Lung (tissue), 16 donors: ENCODE data around the gene SIRT6. TPM values are rescaled to one million over a fixed set of nuclear protein-coding genes. Genes with fewer than 3 reads are reported as not detected.
"Not testable (repeated sequence)": the region's sequence is repeated elsewhere in the genome, so short reads cannot be mapped to it uniquely, and the experiment has no call there.

Experiments used
- ATAC-seq: fragments of 200-7000 bp; cut with Tn5 transposase; one replicate; pipeline ENCODE4 v1.9.1; 2020; ENCODE audit warnings: moderate number of reproducible peaks; ENCODE audit not compliant: insufficient read depth, low FRiP score
- DNase-seq, 3 donors: peaks; one replicate each; pipeline ENCODE4 v3.0.0-alpha.2; 2013 to 2017
- H3K27ac ChIP-seq, 2 donors: one replicate each; pipeline ENCODE4 v1.5.1; 2013; ENCODE audit warnings: mild to moderate bottlenecking in 2 of 2, moderate library complexity in 2 of 2, control low read depth in 1 of 2, inconsistent platforms in 1 of 2, low read depth in 1 of 2, low read length in 1 of 2
- H3K27me3 ChIP-seq, 3 donors: one replicate each; pipeline ENCODE4 v1.5.1; 2013; ENCODE audit warnings: low read length in 2 of 3; ENCODE audit not compliant: control insufficient read depth in 3 of 3, insufficient read depth in 3 of 3
- H3K36me3 ChIP-seq, 4 donors: one replicate each; pipeline ENCODE4 v1.5.1; 2013; ENCODE audit warnings: low read length in 4 of 4, mild to moderate bottlenecking in 1 of 4, moderate library complexity in 1 of 4; ENCODE audit not compliant: control insufficient read depth in 4 of 4, insufficient read depth in 4 of 4
- H3K4me1 ChIP-seq, 5 donors: one replicate each; pipeline ENCODE4 v1.5.1; 2013; ENCODE audit warnings: low read length in 5 of 5, mild to moderate bottlenecking in 2 of 5, moderate library complexity in 1 of 5; ENCODE audit not compliant: control insufficient read depth in 5 of 5, insufficient read depth in 5 of 5
- H3K4me3 ChIP-seq: one replicate; pipeline ENCODE4 v1.5.1; 2013; ENCODE audit warnings: mild to moderate bottlenecking, control low read depth, moderate library complexity
- H3K9ac ChIP-seq, 2 donors: one replicate each; pipeline ENCODE4 v1.5.1; 2013; ENCODE audit warnings: low read length in 2 of 2, control low read depth in 1 of 2; ENCODE audit not compliant: insufficient read depth in 1 of 2
- H3K9me3 ChIP-seq, 4 donors: one replicate each; pipeline ENCODE4 v1.5.1; 2013; ENCODE audit warnings: low read length in 3 of 4, mild to moderate bottlenecking in 1 of 4, moderate library complexity in 1 of 4; ENCODE audit not compliant: control insufficient read depth in 4 of 4, insufficient read depth in 3 of 4
- WGBS, 2 donors: extraction: QIAGEN DNeasy Blood & Tissue Kit; methylation state at CpG; one replicate each; pipeline ENCODE4 v1.1.7; 2013; 5-methylcytosine and 5-hydroxymethylcytosine counted together
- long read RNA-seq, 5 donors: transcript quantifications; one replicate each; lab custom pipeline, GENCODE V29; 2026
- polyA plus RNA-seq, 2 donors: library from polyadenylated mRNA; stranded (reverse); fragments of 200-250 nt; gene quantifications; one replicate each; pipeline ENCODE4 v1.2.1, GENCODE V29; 2013
- total RNA-seq, 2 donors: library from RNA; depleted of rRNA in 1 of 2; stranded (reverse); fragments of >200 nt in 1 of 2; gene quantifications; one replicate each; pipeline ENCODE4 v1.2.1, GENCODE V29; 2014 to 2021
- TF ChIP-seq, protein P1 (sequence below): IDR thresholded peaks from 2 replicates; pipeline ENCODE4 v1.5.1; 2012; ENCODE audit warnings: mild to moderate bottlenecking; ENCODE audit errors: control extremely low read depth, extremely low read depth
- donor health status: control.
- donor health status: control.
- donor health status: Bipolar disorder and iron deficiency.
- donor health status: healthy.
- donor health status: DM: yes; HTN: yes; CAD: no.

SIRT6 gene
- total RNA-seq (10 to 100 TPM; 10.2 to 29.3 TPM), polyA plus RNA-seq (10 to 100 TPM; 29.1 to 36.5 TPM)
- long read RNA-seq, donor 1, partial matches to known transcripts: 15 of 29 reads
- long read RNA-seq, donor 1, other reads (novel, unspliced or antisense): 10 of 29 reads
- long read RNA-seq, donor 2, partial matches to known transcripts: 0 of 3 reads
- long read RNA-seq, donor 2, other reads (novel, unspliced or antisense): 0 of 3 reads
- long read RNA-seq, donor 3, partial matches to known transcripts: 0 of 2 reads
- long read RNA-seq, donor 3, other reads (novel, unspliced or antisense): 0 of 2 reads
- long read RNA-seq, donor 4, partial matches to known transcripts: 0 of 3 reads
- long read RNA-seq, donor 4, other reads (novel, unspliced or antisense): 0 of 3 reads
- long read RNA-seq, donor 5, transcript SIRT6-202 (8 exons, 1,641 nt): major isoform, 5 of 11 reads
- long read RNA-seq, donor 5, partial matches to known transcripts: 0 of 11 reads
- long read RNA-seq, donor 5, other reads (novel, unspliced or antisense): 0 of 11 reads

DNA sequence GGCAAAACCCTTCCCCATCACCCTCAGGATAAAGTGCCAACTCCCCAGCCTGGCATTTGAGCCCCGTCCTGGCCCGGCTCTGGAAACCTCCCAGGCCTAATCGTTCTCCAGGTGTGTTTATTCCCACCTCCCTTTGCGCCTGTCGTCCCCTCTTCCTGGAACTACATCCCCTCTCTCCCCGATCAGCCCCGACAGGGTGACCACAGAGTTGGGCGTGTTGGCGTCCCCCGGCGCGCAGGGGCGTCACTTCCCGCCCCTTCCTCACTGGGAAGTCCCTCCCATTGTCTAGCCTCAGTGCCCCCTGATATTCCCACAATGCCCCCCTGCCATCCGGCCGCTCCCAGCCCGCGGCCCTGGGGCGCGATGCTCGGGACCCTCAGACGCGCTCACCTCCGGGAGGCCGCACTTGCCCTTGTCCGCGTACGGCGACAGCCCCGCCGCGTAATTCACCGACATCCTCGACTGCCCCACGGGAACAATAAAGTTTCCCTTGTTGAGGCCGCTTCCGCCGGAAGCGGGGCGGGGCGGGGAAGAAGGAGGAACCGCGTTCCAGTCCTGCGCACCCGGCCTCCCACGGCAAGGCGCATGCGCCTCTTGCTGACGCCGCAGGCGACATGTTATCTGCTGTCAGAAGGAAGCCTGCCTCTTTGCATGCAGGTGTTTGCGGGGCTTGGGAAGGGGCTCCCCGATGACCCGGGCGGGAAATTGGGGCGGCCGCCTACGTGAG is at the start of gene SIRT6, which contains the start of gene ANKRD24:
TSS of gene SIRT6 (minus strand) at position 480 of the 727 bp plus-strand sequence. CDS start at position 456, 24 bp downstream.
TSS of gene ANKRD24 (plus strand) at position 606 of the 727 bp plus-strand sequence. CDS start 3,737 bp downstream, outside the sequence.
- H3K4me1 ChIP-seq: peaks cover 0 to 13% (median 3%) of the 10 kb centered on the region in 5 donors
- peak; percentile 89 for ATAC-seq
- peak within 1 kb of the TSS; percentile 88 for H3K4me3 ChIP-seq
- WGBS, 2 donors: 0% methylated on average over 58 of the region's 58 CpGs
- peak; percentile 95 to 98 (median 95) for DNase-seq
- TF ChIP-seq, protein P1, sequence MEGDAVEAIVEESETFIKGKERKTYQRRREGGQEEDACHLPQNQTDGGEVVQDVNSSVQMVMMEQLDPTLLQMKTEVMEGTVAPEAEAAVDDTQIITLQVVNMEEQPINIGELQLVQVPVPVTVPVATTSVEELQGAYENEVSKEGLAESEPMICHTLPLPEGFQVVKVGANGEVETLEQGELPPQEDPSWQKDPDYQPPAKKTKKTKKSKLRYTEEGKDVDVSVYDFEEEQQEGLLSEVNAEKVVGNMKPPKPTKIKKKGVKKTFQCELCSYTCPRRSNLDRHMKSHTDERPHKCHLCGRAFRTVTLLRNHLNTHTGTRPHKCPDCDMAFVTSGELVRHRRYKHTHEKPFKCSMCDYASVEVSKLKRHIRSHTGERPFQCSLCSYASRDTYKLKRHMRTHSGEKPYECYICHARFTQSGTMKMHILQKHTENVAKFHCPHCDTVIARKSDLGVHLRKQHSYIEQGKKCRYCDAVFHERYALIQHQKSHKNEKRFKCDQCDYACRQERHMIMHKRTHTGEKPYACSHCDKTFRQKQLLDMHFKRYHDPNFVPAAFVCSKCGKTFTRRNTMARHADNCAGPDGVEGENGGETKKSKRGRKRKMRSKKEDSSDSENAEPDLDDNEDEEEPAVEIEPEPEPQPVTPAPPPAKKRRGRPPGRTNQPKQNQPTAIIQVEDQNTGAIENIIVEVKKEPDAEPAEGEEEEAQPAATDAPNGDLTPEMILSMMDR: no peak
- peaks cover 0 to 8% (median 0%) of the 10 kb centered on the region in 3 donors for H3K27me3 ChIP-seq
- H3K27ac ChIP-seq: peak within 1 kb of the TSS; percentile 80 to 90
- H3K36me3 ChIP-seq: peaks cover 0 to 12% (median 4%) of the 10 kb centered on the region in 4 donors
- no peaks in the 10 kb centered on the region for H3K9me3 ChIP-seq
- H3K9ac ChIP-seq: peak within 1 kb of the TSS; percentile 88 to 94

DNA sequence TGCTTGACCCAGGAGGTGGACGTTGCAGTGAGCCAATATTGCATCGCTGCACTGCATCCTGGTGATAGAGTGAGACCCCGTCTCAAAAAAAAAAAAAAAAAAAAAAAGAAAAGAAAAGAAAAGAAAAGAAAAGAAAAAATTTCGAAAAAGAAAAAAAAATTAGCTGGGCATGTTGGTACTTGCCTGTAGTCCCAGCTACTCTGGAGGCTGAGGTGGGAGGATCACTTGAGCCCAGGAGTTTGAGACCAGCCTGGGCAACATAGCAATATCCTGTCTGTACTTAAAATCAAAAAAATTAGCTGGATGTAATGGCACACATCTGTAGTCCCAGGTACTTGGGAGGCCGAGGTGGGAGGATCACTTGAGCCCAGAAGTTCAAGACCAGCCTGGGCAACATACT is 49.8 kb upstream of the SIRT6 start:
- not testable (repeated sequence) for H3K36me3 ChIP-seq, H3K4me3 ChIP-seq, ATAC-seq, DNase-seq, H3K4me1 ChIP-seq, H3K9ac ChIP-seq, H3K9me3 ChIP-seq, H3K27ac ChIP-seq
- H3K27me3 ChIP-seq: peaks cover 0 to 18% (median 17%) of the 10 kb centered on the region in 3 donors
- 85 to 86% methylated on average over 5 of the region's 5 CpGs for WGBS, 2 donors

DNA sequence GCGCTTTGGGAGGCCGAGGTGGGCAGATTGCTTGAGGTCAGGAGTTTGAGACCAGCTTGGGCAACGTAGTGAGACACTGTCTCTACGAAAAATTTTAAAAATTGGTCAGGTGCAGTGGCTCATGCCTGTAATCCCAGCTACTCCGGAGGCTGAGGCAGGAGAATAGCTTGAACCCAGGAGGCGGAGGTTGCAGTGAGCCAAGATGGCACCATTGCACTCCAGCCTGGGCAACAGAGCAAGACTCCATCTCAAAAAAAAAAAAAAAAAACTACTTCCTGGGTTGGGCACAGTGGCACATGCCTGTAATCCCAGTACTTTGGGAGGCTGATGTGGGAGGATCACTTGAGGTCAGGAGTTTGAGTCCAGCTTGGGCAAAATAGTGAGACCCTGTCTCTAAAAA is 49.2 kb upstream of the SIRT6 start:
- not testable (repeated sequence) for DNase-seq, H3K36me3 ChIP-seq, H3K9me3 ChIP-seq, H3K9ac ChIP-seq, ATAC-seq, H3K4me1 ChIP-seq, H3K27ac ChIP-seq, H3K4me3 ChIP-seq
- 90 to 93% methylated on average over 6 of the region's 6 CpGs for WGBS, 2 donors
- peaks cover 0 to 18% (median 17%) of the 10 kb centered on the region in 3 donors for H3K27me3 ChIP-seq

DNA sequence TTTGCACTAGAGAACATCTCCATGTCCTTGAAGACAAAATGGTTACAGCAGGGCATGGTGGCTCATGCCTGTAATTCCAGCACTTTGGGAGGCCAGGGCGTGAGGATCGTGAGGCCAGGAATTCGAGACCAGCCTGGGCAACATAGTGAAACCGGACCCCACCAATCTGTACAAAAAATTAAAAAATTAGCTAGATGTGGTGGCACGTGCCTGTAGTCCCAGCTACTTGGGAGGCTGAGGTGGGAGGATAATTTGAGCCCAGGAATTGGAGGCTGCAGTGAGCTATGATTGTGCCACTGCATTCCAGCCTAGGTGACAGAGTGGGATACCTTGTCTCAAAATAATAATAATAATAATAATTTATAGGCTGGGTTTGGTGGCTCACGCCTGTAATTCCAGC is 47.9 kb upstream of the SIRT6 start:
- not testable (repeated sequence) for H3K9me3 ChIP-seq, H3K27ac ChIP-seq, H3K36me3 ChIP-seq, DNase-seq, ATAC-seq, H3K4me1 ChIP-seq, H3K9ac ChIP-seq, H3K4me3 ChIP-seq
- 91 to 96% methylated on average over 6 of the region's 6 CpGs for WGBS, 2 donors
- H3K27me3 ChIP-seq: peaks cover 0 to 18% (median 17%) of the 10 kb centered on the region in 3 donors
